Stimulated activated CD8-positive, alpha-beta memory T cell treated with anti-CD3 and anti-CD28 coated beads, Interleukin-4, amount 100 ng/mL, for 48 hours (primary cell): ENCODE measurements around the gene CARS1.

Experiments used
- DNase-seq: peaks from one replicate; pipeline ENCODE4 v3.0.0-alpha.2; 2020

The CARS1 gene

DNA sequence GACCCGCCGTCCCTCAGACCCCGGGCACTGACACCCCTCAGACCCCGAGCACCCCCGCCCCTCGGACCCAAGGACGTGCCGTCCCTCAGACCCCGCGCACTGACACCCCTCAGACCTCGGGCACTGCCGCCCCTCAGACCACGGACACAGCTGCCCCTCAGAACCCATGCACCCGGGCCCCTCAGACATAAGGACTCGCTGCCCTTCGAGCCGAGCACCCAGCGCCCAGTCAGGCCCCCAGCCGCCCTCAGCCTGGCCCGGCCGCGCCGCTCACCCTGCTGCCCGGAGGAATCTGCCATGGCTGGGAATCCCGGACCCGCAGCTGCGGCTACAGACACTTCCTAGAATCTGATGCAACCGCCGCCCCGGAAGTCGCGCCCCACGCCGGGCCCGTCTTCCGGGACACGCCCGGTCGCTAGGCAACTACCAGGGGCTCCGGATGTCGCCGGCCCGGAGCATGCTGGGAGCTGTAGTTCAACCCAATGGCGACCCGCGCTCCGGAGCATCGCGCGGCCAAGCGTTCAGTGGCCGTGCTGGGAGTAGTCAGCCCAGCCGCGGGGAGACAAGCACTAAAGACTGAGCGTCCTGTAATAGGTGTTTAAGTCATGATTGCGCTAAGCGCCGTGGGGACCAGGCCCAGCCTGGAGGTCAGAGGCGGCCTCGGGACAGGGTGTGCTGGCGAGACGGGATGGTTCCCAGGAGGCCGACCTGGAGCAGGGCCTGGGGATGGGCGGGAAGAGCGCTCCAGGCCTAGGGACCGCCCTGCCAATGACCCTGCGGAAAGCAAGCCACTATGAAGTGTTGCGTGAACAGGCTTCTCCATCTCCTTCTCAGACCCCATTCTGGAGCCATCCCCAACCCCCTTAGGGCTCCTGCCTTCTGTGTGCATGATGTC is at the start of gene CARS1:
CARS1 (minus strand) TSS at position 355 of the 895 bp plus-strand sequence; CDS start at position 299, 56 bp downstream.
- DNase-seq = peak; percentile 95

DNA sequence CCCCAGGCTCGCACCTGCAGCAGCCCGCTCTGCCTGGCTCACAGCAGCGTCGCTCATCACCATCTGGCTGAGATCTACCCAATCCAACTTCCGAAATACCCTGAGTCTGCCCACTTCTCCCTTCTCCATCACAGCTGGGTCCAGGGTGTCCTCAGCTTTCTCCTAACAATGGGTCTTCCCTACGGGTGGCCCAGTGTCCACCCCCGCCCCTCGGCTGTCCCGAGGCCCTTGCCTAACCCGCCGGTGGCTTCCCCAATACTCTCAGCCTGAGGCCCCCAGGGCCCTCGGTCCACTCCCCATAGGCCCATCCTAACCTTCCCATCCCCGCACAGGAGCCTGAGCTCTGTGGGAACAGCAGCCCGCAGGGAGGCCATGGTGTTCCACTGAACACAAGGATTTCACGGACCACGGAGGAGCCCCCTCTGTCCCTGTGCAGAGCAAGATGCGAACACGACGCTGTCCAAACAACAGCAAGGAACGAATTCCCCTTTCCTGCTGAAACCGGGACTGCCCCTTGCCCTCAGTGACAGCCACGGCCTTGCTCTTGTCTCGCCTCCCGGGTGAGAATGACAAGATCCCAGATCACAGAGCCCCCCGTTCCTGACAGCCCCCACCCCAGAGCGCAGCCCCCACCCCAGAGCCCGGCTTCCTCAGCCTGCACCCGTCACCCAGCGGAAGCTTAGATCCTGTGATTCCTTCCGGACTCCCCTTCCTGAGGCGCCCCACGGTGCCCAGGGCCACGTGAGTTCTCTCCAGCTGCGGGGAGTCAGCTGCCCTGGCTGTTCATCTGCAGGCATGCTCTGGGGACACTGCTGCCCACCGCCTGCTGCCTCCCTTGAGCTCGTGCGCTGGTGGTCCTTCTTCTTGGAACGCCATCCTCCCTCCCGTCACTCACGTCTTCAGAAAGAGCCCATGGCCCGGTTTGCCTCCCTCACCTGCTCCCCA is 48.8 kb upstream of the CARS1 start:
- no peak for DNase-seq

DNA sequence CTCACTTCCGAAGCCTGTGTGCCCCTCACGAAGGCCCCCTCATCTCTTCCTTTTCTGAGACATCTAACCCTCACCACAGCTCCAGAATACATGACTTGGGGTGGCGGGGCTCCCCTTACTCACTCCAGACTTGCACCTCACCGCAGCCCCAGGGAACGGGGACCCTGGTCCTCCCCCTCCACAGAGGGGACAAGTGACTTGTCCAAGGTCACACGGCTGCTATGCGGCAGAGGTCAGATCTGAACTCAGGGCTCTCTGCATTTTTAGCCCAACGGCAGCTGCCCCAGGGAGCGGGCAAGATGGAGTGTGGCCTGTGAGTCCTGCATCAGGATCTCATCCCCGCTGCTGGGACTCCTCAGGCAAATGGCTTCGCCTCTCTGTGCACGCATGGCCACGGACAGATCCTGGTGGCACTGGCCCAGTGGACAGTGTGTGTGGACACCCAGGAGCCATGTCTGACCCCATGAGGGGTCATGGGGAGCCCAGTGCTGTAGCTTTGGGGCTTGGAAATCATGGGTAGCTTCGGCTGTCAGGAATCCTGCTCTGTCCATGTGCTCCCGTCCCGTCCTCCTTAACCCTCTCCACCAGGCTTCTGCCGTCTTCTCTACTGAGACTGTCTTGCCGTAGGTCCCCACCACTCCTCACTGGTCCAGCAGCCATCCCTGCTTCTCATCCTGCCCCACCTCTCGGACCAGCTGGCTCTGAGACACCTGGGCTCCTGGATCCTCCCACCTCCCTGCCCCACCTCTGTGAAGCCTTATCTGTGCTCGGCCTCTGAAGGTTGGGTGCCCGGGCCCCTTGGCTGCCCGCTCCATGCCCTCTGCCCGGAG is 48.0 kb upstream of the CARS1 start:
- peak; percentile 10 for DNase-seq

DNA sequence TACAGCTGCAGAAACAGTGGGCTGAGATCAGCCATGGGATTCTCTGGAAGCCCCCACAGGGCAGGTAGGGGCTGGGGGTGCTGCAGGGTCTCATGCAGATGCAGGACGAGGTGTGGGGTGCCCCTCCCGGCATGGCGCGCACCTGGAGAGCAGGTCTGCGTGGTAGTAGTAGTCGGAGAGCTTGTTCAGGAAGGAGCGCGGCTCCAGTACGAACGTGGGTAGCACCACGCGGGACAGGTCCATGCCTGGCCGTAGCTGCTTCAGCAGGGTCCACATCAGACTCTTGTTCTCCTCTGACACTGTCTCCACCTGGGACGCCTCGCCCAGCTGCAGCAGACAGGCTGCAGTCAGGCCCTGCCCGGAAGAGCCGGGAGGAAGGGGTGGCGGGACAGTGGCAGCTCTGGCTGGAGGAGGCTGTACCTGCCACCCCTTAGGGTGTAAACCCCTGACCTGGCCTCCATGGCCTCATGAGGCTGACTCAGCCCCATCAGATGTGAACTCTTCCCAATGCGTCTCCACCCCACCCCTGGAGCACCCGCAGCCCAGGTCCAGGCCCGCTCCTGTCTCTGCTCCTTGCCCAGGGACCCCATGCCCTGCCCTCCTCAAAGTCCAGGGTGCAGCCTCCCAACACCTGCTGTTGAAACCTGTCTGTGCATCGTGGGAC is 47.0 kb upstream of the CARS1 start:
- DNase-seq = peak; percentile 12

DNA sequence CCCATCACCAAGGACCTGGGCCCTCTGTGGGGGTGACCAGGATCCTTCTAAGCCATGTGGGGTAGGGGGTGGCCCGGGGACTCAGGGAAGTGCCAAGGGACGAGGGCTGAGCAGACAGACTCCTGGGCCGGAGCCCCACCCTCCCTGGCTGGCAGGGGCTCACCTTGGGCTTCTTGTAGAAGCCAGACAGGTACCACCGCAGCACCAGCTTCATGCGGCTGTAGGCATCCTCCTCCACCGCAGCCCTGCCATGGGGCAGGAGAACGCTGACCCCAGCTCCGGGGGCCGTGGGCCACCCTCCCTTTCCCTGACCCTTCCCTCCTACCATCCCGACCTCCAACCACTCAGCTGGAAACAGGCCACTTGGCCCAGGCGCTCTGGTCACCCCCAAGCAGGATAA is 45.9 kb upstream of the CARS1 start:
- DNase-seq = no peak

DNA sequence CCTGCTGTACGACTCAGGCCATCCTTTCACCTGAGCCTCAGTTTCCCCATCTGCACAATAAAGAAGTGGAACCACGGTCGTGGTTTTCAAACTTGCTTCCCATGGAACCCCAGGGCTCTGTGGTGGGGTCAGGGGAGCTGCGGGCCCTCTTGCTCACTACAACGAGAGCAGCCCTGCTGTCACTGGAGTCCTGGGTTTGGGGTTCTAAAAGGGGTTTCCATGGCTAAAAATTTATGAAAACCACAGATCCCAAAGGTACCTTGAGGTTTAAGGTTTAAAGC is 45.4 kb upstream of the CARS1 start:
- DNase-seq = no peak

DNA sequence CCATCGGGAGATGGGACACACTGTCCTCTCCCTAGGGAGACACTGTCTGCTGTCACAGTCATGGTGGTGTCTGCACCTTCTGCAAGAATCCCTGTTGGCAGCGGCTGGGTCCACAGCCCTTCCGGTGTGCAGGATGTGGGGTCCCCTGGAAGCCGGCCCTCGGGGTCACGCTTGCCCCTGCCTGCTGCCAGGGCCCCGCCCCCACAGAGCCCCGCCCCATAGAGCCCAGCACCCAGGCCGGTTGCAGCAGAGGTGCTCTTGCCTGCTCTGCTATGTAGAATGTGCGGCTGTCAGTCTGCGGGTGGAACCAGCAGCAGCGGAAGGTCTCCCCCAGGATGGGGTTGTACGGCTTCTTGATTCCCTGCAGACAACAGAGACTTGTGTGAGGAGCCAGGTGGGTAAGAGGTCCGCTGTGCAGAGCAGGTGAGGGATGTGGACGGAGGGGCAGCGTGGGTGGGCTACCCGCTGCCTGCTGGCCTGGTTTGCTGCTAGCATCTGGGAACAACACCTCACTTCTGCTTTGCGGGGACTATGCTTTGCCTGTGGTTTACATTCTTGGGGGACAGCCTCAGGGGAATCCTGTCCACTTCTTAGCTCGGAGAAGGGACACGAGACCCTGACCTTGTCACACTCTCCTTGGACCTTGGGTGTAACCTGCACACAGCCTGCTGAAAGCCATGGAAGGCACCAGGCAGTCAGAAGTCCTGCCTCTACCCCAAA is 44.9 kb upstream of the CARS1 start:
- DNase-seq = peak; percentile 1

DNA sequence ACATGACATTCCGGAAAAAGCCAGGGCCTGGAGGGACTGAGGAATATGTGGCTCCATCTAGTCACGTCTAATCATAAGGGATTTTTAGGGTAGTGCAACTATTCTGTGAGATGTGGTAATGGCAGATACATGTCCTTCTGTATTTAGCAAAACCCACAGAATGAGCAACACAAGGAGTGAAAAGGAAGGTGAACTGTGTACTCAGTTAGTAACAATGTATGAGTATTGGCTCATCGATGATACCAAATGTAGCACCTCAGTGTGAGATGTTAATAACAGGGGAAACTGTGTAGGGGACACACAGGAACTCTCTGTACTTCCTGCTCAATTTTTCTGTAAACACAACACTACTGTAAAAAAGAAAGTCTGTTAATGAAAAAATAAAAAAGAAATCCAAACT is 42.0 kb upstream of the CARS1 start:
- DNase-seq = no peak

DNA sequence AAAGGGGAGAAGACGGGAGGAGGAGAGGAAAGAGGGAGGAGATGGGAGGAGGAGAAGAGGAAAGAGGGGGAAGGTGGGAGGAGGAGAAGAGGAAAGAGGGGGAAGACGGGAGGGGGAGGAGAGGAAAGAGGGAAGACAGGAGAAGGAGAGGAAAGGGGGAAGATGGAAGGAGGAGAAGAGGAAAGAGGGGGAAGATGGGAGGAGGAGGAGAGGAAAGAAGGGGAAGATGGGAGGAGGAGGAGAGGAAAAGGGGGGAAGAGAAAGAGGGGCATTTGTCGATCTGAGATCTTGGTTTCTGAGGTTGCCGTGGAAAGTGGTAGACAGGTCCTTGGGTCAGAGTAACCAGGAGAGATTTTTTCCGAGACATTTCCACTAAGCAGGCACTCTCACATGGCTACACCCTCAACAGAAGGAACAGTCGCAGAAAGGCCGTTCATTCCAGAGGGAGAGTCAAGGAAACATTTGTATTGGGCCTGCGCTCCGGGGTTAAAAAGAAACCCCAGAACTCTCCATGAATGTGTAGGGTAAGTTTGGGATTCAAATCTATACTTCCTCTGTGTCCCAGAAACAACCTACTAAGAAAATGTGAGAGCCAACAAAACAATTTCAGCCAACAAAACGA is 39.8 kb upstream of the CARS1 start:
- peak; percentile 11 for DNase-seq

DNA sequence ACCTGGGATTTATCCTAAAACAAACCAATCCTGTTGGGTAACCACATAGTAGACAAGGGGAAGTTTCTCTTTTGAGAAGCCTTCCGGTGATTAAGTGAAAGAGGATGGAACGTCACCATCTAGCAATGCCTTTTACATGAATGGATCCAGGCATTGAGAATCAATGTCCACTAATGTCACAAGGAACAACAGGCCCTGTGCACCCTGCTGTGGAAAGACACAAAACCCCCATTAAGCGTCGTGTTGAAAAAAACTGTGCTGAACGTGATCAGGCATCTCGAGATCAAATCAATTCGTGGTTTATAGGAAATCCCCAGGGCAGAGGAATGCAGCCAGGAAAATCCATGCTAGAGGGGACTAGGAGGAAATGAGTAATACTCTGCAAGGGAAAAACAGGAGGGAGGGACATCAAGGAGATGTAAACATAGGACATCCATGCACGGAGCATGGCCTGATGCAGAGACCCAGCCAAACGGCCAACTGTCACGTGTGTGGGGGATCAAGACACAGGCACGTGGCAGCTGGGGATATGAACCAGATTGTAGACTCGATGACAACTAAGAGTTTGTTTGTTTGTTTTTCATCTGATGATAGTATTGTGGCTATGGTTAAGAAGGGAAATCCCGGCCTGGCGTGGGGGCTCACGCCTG is 38.6 kb upstream of the CARS1 start:
- peak; percentile 4 for DNase-seq

DNA sequence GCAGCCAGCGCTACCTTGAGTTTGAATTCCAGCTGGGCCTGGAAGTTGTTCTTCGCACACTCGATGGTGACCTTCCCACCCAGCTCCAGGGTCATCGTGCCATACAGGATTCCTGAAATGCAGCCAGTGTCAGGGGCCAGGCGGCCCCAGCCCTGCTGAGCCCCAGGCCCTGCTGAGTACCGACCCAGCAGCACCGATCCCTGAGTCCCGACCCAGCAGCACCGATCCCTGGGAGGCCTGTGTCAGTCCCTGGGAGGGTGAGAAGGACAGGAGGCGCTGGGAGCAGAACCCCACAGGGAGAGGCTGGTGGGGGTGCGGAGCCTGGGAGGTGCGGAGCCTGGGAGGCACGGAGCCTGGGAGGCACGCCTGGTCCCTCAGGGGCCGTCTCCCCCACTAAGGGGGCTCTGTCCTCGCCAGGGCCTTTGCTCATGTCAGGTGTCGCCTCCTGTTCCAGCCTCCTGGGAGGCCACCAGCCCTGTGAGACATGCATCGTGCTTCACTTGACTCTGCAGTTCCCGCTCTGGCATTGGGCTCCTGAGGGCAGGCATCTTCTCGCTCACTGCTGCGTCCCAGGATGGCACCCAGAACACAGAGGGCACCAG is 37.1 kb upstream of the CARS1 start:
- DNase-seq = peak; percentile 8

DNA sequence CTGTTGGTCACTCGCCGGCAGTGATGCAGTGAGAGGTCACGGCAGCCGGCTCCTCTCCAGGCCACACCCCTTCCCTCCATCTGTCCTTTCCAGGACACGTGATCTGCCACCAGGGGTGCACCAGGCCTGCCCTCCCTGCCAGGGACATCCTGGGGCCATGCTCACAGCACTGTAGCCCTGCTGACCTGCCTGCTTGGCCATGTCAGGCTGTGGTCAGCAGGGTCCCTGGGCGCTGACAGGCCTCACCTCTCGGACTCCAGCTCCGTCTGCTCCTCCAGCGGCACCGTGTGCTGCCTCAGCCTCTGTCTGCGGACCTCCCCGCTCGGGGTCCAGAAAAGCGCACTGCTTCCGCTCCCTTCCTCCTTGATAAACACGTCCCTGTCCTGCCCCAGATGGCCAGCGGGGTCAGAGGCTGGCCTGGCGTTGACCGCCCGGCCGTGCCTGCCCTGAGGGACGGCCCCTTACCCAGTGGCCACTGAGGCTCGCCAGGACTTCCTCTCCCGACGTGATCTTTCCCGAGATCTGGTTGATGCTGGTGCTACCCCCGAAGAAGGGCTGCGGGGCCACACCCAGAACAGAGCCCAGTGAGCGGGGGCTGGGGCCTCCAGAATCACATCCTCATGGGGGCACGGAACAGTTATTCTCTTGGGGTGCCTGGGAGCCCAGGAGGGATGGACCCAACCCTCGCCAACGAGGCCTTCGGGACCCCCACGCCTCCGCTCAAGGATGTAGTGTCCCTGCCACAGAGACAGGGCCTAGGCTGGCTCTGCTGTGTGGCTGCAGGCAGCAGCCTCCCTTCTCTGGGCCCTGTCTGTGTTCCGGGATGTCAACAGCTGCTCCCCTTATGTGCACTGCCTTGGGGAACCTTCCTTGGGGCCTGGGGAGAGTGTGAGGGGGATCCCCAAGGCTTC is 36.3 kb upstream of the CARS1 start:
- peak; percentile 2 for DNase-seq

DNA sequence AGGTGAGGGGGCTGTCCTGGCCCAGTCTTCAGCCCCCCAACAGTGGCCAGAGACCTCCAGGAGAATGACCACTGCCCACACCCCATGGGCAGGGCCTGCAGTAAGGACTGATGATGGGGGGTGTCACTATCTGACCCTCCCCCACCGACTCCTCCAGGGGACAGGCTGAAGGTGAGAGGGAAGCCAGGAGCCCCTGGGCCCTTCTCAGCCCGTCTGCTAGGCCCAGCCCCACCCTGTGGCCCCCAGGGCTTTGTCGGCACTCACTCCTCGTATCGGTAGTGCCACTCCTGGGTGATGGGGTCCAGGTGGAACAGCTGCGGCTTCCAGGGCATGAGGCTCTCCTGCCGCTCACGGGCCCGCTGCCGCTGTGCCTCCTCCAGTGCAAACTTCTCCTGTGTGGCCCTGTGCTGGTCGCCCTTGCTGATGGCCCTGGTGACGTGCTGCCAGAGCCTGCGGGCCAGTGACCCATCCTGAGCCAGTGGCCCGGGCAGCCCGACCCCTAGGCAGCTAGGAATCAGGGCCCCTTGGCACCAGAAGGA is 35.4 kb upstream of the CARS1 start:
- no peak for DNase-seq

DNA sequence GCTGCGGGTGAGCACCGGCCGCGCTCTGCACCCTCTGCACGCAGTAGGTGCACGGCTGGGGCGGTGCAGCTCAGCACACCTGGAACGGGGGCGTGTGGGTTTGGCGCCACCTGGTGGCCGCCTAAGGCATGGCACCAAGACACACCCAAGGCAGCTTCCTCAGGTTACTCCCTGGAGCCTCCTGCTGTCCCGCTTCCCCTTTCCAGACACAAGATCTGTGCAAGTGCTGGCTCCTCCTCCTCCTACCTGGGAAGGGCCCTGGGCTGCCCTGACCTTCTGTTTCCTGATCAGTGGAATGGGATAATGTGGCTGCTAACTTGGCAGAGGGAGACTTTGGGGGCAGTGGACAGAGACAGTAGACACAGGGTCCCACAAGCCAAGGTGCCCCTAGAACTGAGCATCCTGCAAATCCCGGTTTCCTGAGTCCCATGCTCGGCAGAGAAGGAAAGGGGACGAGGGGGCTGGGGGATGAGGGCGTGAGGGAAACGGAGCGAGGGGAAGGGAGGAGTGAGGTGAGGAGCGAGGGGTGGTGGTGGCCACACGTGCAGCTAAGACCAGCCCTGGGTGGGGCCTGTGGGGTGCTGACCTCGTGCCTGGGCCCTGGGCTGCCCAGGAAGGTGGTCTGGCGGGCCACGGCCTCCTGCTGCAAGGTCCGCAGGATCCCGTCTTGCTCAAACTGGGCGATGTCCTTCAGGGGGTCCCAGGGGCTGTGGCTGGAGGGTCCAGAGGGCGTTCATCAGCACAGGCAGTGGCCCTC is 34.8 kb upstream of the CARS1 start:
- DNase-seq = peak; percentile 83

DNA sequence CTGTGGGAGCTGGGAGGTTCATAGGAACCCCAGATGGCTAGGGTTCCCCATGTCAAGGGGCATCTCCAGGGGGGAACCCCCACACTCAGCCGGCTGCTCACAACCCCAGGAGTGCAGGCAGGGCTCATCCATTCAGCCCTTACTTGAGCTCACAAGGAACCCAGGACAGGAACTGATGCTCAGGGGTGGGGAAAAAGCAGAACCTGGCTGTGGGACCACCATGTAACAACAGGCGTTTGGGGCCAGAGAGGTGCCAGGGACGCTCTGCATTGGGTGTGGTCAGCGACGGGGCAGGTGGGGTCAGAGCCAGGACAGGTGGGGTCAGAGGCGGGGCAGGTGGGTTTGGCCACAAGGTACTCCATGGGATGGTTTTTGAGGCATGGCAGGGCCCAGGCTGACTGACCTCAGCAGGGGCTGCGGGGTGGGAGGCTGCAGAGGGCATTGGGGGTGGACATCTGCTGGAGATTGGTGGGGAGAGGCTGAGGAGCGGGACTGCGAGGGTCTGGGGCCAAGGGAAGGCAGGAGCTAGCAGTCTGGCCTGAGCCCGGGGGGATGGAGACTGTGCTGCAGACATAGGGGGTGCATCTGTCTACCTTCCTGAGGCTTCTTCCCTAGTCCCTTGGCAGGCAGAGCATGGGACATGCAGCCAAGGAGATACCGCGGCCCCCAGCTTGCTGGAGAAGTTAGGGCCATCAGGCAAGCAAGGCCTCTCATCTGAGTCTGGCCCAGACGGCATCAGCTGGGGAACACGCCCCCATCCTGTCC is 34.0 kb upstream of the CARS1 start:
- no peak for DNase-seq

DNA sequence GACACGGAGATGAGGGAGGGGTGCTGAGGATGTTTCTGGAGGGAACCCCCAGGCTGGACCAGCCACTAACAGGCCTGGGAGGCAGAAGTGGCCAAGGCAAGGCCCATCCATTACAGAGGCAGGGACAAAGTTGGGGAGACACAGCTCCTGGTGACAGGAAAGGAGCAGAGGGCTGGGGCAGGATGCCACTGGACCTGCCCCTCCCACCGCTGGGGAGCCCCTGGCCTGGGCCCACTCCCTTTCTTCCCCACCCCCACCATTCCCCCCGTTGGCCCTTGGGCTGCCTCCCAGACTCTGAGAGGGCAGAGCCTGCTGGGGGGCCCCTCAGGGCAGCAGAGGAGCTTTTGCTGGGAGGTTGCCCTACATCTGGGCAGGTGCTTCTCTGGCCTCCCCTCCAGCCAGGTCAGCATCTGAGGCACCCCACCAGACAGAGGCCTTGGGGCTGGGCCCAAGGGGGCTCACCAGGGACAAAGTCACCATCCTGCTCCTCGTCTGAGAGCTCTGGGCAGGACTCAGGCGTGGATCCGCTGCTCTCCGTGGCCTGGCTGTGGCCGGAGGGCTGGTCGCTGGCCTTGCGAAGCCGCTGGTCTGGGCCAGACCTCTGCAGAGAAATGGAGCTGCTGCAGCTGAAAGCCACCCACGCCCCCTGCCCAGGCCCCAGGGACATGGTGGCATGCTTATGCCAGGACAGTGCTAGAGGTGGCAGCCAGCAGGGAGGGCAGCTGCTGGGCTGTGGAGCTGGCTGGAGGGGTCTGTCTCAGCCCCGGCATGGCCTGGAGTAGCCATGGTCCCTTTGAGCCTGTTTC is 33.1 kb upstream of the CARS1 start:
- no peak for DNase-seq
